CD14-positive monocyte (primary cell): ENCODE results near the gene NOCT. TPM values are rescaled to one million over a fixed set of nuclear protein-coding genes. Genes with fewer than 3 reads are reported as not detected.

Experiments used
- DNase-seq, 3 donors: peaks; one replicate each; pipeline ENCODE4 v3.0.0-alpha.2; 2011 to 2022
- H2AFZ ChIP-seq: 2 replicates; pipeline ENCODE4 v1.6.0; 2012; ENCODE audit warnings: mild to moderate bottlenecking, low read depth, low read length, inconsistent platforms; ENCODE audit not compliant: insufficient read depth, poor library complexity, severe bottlenecking
- H3K27ac ChIP-seq, 2 donors: 1 replicate in 1 of 2; 2 replicates in 1 of 2; pipeline ENCODE4 v1.5.1; 2012 to 2013; ENCODE audit warnings: low read length in 2 of 2, control low read depth in 1 of 2, inconsistent platforms in 1 of 2, low read depth in 1 of 2, mild to moderate bottlenecking in 1 of 2
- H3K27me3 ChIP-seq, 2 donors: one replicate each; pipeline versions ENCODE4 v1.6.0 to v1.6.1; 2011 to 2013; ENCODE audit warnings: low read length in 2 of 2; ENCODE audit not compliant: control insufficient read depth in 2 of 2, insufficient read depth in 2 of 2
- H3K36me3 ChIP-seq, 2 donors: replicated peaks in 1 of 2; 1 replicate in 1 of 2; 2 replicates in 1 of 2; pipeline versions ENCODE4 v1.5.1 to v1.6.1; 2012 to 2013; ENCODE audit warnings: low read length in 2 of 2, control low read depth in 1 of 2, inconsistent platforms in 1 of 2, mild to moderate bottlenecking in 1 of 2; ENCODE audit not compliant: insufficient read depth in 2 of 2, control insufficient read depth in 1 of 2
- H3K4me1 ChIP-seq, 2 donors: 1 replicate in 1 of 2; 2 replicates in 1 of 2; pipeline versions ENCODE4 v1.5.1 to v1.6.1; 2012 to 2013; ENCODE audit warnings: low read length in 2 of 2, control low read depth in 1 of 2, inconsistent platforms in 1 of 2, mild to moderate bottlenecking in 1 of 2, moderate library complexity in 1 of 2; ENCODE audit not compliant: insufficient read depth in 2 of 2, control insufficient read depth in 1 of 2
- H3K4me2 ChIP-seq: replicated peaks from 2 replicates; pipeline ENCODE3; 2012; ENCODE audit warnings: low read length, moderate library complexity, mild to moderate bottlenecking; ENCODE audit not compliant: poor library complexity, severe bottlenecking; ENCODE audit errors: extremely low read depth
- H3K4me3 ChIP-seq, 3 experiments: fragments of 200-600 bp in 1 of 3; sonication (generic) in 1 of 3; replicated peaks in 1 of 3; 1 replicate in 2 of 3; 2 replicates in 1 of 3; pipeline ENCODE4 v1.5.1; 2011 to 2013; ENCODE audit warnings: low read length in 3 of 3, mild to moderate bottlenecking in 3 of 3, control low read depth in 2 of 3, low read depth in 2 of 3, inconsistent platforms in 1 of 3, moderate library complexity in 1 of 3
- H3K79me2 ChIP-seq: 2 replicates; pipeline ENCODE4 v1.6.0; 2012; ENCODE audit warnings: mild to moderate bottlenecking, control low read depth, inconsistent platforms, low read length, moderate library complexity; ENCODE audit not compliant: insufficient read depth
- H3K9ac ChIP-seq: 2 replicates; pipeline ENCODE4 v1.6.0; 2017; ENCODE audit warnings: low read length, mild to moderate bottlenecking; ENCODE audit not compliant: insufficient read depth, poor library complexity, severe bottlenecking
- H3K9me3 ChIP-seq, 2 donors: replicated peaks in 1 of 2; 1 replicate in 1 of 2; 2 replicates in 1 of 2; pipeline versions ENCODE4 v1.5.1 to v1.6.1; 2012 to 2013; ENCODE audit warnings: low read length in 2 of 2, control low read depth in 1 of 2; ENCODE audit not compliant: control insufficient read depth in 1 of 2, insufficient read depth in 1 of 2
- H4K20me1 ChIP-seq: 2 replicates; pipeline ENCODE4 v1.6.0; 2012; ENCODE audit warnings: mild to moderate bottlenecking, low read length, control low read depth, moderate library complexity; ENCODE audit not compliant: insufficient read depth
- H3K27ac Mint-ChIP-seq, 7 donors: one replicate each; pipeline ENCODE4 v1.8.0; 2020; ENCODE audit warnings: mild to moderate bottlenecking in 7 of 7, mixed read lengths in 7 of 7, moderate library complexity in 6 of 7, inconsistent platforms in 2 of 7
- H3K27me3 Mint-ChIP-seq, 3 donors: one replicate each; pipeline ENCODE4 v1.8.0; 2021 to 2022; ENCODE audit warnings: low read depth in 3 of 3, mild to moderate bottlenecking in 3 of 3, mixed read lengths in 3 of 3, moderate library complexity in 3 of 3, inconsistent platforms in 1 of 3
- H3K36me3 Mint-ChIP-seq, 2 donors: one replicate each; pipeline ENCODE4 v1.8.0; 2020; ENCODE audit warnings: mixed read lengths in 2 of 2, inconsistent platforms in 1 of 2, mild to moderate bottlenecking in 1 of 2
- H3K4me1 Mint-ChIP-seq: one replicate; pipeline ENCODE4 v1.8.0; 2020; ENCODE audit warnings: mild to moderate bottlenecking, mixed read lengths
- H3K4me3 Mint-ChIP-seq, 2 donors: one replicate each; pipeline ENCODE4 v1.8.0; 2020; ENCODE audit warnings: mild to moderate bottlenecking in 2 of 2, mixed read lengths in 2 of 2, moderate library complexity in 1 of 2
- H3K9me3 Mint-ChIP-seq, 7 donors: one replicate each; pipeline ENCODE4 v1.8.0; 2020 to 2022; ENCODE audit warnings: mixed read lengths in 7 of 7, mild to moderate bottlenecking in 6 of 7, moderate library complexity in 6 of 7, inconsistent platforms in 2 of 7
- CTCF ChIP-seq: fragments of 200-600 bp; IDR thresholded peaks from one replicate; pipeline ENCODE4 v1.8.0; 2022; ENCODE audit warnings: antibody characterized with exemption, mild to moderate bottlenecking
- WGBS: methylation state at CpG from one replicate; pipeline ENCODE4 v1.1.5; 2013; ENCODE audit warnings: missing lambda C conversion rate; ENCODE audit not compliant: insufficient coverage; 5-methylcytosine and 5-hydroxymethylcytosine counted together
- intact Hi-C, 2 donors: fragments of 100-400 bp; cut with micrococcal nuclease; formaldehyde crosslinking; loops; one replicate each; pipeline versions ENCODE4 v1.15.0 to v1.15.1; 2023
- polyA plus RNA-seq, 3 donors: library from polyadenylated mRNA; depleted of rRNA in 1 of 3; unstranded in 2 of 3; stranded (reverse) in 1 of 3; fragments of 300-500 nt in 2 of 3; fragments of >200 nt in 1 of 3; fragmentation: Illumina TruSeq in 2 of 3; gene quantifications; 1 replicate in 2 of 3; 2 replicates in 1 of 3; pipeline ENCODE4 v1.2.3, GENCODE V29; 2012 to 2021

NOCT gene
- polyA plus RNA-seq, 3 donors: 0.54 to 31.5 (median 0.89) TPM

DNA sequence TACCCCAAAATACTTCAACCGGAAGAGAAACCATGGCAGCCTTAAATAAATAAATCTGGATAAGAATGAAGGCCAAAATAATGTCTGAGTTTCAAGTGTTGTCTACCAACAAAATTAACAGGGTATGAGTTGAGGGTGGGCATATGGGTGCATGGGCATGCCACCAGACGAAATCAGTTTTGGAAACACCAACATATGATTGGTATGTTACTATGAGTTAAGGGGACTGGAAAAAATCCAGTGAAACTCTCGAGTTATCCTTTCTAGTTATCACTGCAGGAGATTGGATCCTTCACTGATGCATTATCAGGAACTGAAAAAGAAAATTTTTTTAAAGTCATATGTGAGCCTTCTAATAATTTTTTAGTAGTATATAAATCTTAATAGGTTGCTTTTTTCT lies 32.4 kb downstream of the NOCT start:
- Histone ChIP-seq H3K9ac (no peak overlapping the region), H2AFZ (no peak overlapping the region), H4K20me1 (peaks cover 94% of the 10 kb centered on the region), H3K4me2 (no peak overlapping the region), H3K79me2 (peaks cover 91% of the 10 kb centered on the region), H3K27me3 (no peaks in the 10 kb centered on the region), H3K4me1 (peaks cover 0 to 5% of the 10 kb centered on the region in 2 donors), H3K4me3 (no peak overlapping the region), H3K9me3 (no peaks in the 10 kb centered on the region), H3K27ac (peak overlapping the region in 1 of 2 donors; percentile 23), H3K36me3 (peaks cover 44 to 86% of the 10 kb centered on the region in 2 donors)
- Mint-ChIP-seq H3K36me3 (peaks cover 32 to 73% of the 10 kb centered on the region in 2 donors), H3K9me3 (no peaks in the 10 kb centered on the region), H3K27me3 (no peaks in the 10 kb centered on the region), H3K4me3 (no peak overlapping the region), H3K27ac (no peak overlapping the region), H3K4me1 (peaks cover 3% of the 10 kb centered on the region)
- intact Hi-C loops: no loop called here
- WGBS: no CpG with 5 or more reads among the region's 3 CpGs
- no peak for DNase-seq
- TF ChIP-seq CTCF: no peak

DNA sequence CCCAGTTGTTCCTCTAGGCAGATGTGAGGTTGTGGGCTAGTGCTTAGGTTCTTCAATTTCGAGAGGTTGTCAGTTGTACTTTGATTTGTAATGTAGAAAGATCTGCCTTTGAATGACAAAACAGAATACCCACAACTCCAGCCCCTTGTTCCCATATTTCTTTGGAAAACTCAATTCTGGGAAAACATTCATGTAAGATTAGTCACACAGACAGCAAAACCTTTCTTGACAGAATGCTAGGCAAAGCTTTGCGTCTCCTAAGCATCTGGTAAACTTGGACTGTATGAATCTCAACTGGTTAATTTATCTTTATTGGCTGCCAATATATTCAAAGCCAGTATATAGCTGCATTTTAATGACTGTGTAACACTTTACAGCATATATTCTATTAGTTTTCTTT lies 34.9 kb downstream of the NOCT start:
- Mint-ChIP-seq H3K4me1 (peaks cover 3% of the 10 kb centered on the region), H3K36me3 (peaks cover 36 to 74% of the 10 kb centered on the region in 2 donors), H3K27me3 (no peaks in the 10 kb centered on the region), H3K4me3 (no peak overlapping the region), H3K27ac (peak overlapping the region in 3 of 7 donors; percentile 4 to 42 (median 18)), H3K9me3 (no peaks in the 10 kb centered on the region)
- Histone ChIP-seq H3K36me3 (peaks cover 45 to 88% of the 10 kb centered on the region in 2 donors), H3K27me3 (no peaks in the 10 kb centered on the region), H3K79me2 (peaks cover 86% of the 10 kb centered on the region), H3K4me1 (peaks cover 0 to 5% of the 10 kb centered on the region in 2 donors), H3K4me2 (no peak overlapping the region), H3K27ac (peak overlapping the region in 1 of 2 donors; percentile 17), H4K20me1 (peaks cover 97% of the 10 kb centered on the region), H3K9ac (no peak overlapping the region), H2AFZ (no peak overlapping the region), H3K4me3 (no peak overlapping the region), H3K9me3 (no peaks in the 10 kb centered on the region)
- no peak for DNase-seq
- WGBS: no CpG with 5 or more reads among the region's 2 CpGs
- TF ChIP-seq CTCF: no peak
- intact Hi-C loops: no loop called here
